ENCODE results near the gene WDR41. TPM values are rescaled to one million over a fixed set of nuclear protein-coding genes. Genes with fewer than 3 reads are reported as not detected.

The WDR41 gene
- total and polyA plus RNA-seq, 4 donors: 13.9 to 81.4 (median 29.6) TPM

GRCh38 chr5:77449277-77449676 lies 42.8 kb downstream of the WDR41 start:
- Histone ChIP-seq H3K4me3 (no peak overlapping the region), H3K9me3 (ENCODE audit: control insufficient read depth in 4 of 4, insufficient read depth in 3 of 4, low read length in 3 of 4) (no peaks in the 10 kb centered on the region), H3K36me3 (ENCODE audit: control insufficient read depth in 4 of 4, insufficient read depth in 4 of 4, low read length in 4 of 4) (peaks cover 7 to 21% (median 15%) of the 10 kb centered on the region in 4 donors), H3K9ac (ENCODE audit: insufficient read depth in 1 of 2, low read length in 2 of 2) (no peak overlapping the region), H3K27ac (ENCODE audit: low read depth in 1 of 2, low read length in 1 of 2) (no peak overlapping the region), H3K27me3 (ENCODE audit: control insufficient read depth in 3 of 3, insufficient read depth in 3 of 3, low read length in 2 of 3) (no peaks in the 10 kb centered on the region), H3K4me1 (ENCODE audit: control insufficient read depth in 5 of 5, insufficient read depth in 5 of 5, low read length in 5 of 5) (peaks cover 0 to 13% (median 7%) of the 10 kb centered on the region in 5 donors)
- DNase-seq: peak; percentile 78 to 91 (median 87)
- 54 to 61% methylated on average over 1 of the region's 1 CpG for WGBS, 2 donors
- ATAC-seq (ENCODE audit: insufficient read depth, low FRiP score): no peak
- TF ChIP-seq CTCF (IDR thresholded peaks at IDR 0.05; ENCODE audit: control extremely low read depth, extremely low read depth): no peak

- H3K27me3 ChIP-seq (ENCODE audit: control insufficient read depth in 3 of 3, insufficient read depth in 3 of 3, low read length in 2 of 3): no peaks in the 10 kb centered on the region
- H3K4me3 ChIP-seq: no peak overlapping the region
- H3K27ac ChIP-seq (ENCODE audit: low read depth in 1 of 2, low read length in 1 of 2): no peak overlapping the region
- H3K4me1 ChIP-seq (ENCODE audit: control insufficient read depth in 5 of 5, insufficient read depth in 5 of 5, low read length in 5 of 5): peaks cover 0 to 13% (median 7%) of the 10 kb centered on the region in 5 donors
- no peaks in the 10 kb centered on the region for H3K9me3 ChIP-seq (ENCODE audit: control insufficient read depth in 4 of 4, insufficient read depth in 3 of 4, low read length in 3 of 4)
- 94 to 95% methylated on average over 1 of the region's 1 CpG for WGBS, 2 donors
- no peak for DNase-seq
- peaks cover 5 to 21% (median 15%) of the 10 kb centered on the region in 4 donors for H3K36me3 ChIP-seq (ENCODE audit: control insufficient read depth in 4 of 4, insufficient read depth in 4 of 4, low read length in 4 of 4)
- ATAC-seq (ENCODE audit: insufficient read depth, low FRiP score): no peak
- TF ChIP-seq CTCF (IDR thresholded peaks at IDR 0.05; ENCODE audit: control extremely low read depth, extremely low read depth): no peak
- no peak overlapping the region for H3K9ac ChIP-seq (ENCODE audit: insufficient read depth in 1 of 2, low read length in 2 of 2)
Observed at GRCh38 chr5:77448831-77449230, 43.3 kb downstream of the WDR41 start.

- peaks cover 5 to 23% (median 13%) of the 10 kb centered on the region in 4 donors for H3K36me3 ChIP-seq (ENCODE audit: control insufficient read depth in 4 of 4, insufficient read depth in 4 of 4, low read length in 4 of 4)
Observed at GRCh38 chr5:77444356-77444755, 47.8 kb downstream of the WDR41 start.

More at GRCh38 chr5:77444356-77444755, 47.8 kb downstream of the WDR41 start:
- Histone ChIP-seq H3K27ac (ENCODE audit: low read depth in 1 of 2, low read length in 1 of 2) (no peak overlapping the region), H3K9me3 (ENCODE audit: control insufficient read depth in 4 of 4, insufficient read depth in 3 of 4, low read length in 3 of 4) (no peaks in the 10 kb centered on the region), H3K4me3 (no peak overlapping the region), H3K9ac (ENCODE audit: insufficient read depth in 1 of 2, low read length in 2 of 2) (no peak overlapping the region), H3K27me3 (ENCODE audit: control insufficient read depth in 3 of 3, insufficient read depth in 3 of 3, low read length in 2 of 3) (no peaks in the 10 kb centered on the region), H3K4me1 (ENCODE audit: control insufficient read depth in 5 of 5, insufficient read depth in 5 of 5, low read length in 5 of 5) (peaks cover 0 to 5% (median 0%) of the 10 kb centered on the region in 5 donors)
- TF ChIP-seq CTCF (IDR thresholded peaks at IDR 0.05; ENCODE audit: control extremely low read depth, extremely low read depth): no peak
- 95 to 97% methylated on average over 1 of the region's 1 CpG for WGBS, 2 donors
- no peak for DNase-seq
- ATAC-seq (ENCODE audit: insufficient read depth, low FRiP score): no peak
